K562 (cell line): ENCODE data around the gene EFEMP2. TPM values are rescaled to one million over a fixed set of nuclear protein-coding genes. Genes with fewer than 3 reads are reported as not detected.
A peak's percentile ranks its signal among the peaks of the same experiment; 100 is the strongest.

ENCODE experiments used
- ARID3B ChIP-seq: fragments of 250-450 bp; sonication (Bioruptor Pico); IDR thresholded peaks from 2 replicates; pipeline ENCODE4 v1.4.0; 2020; ENCODE audit warnings: borderline replicate concordance
- CBX2 ChIP-seq: fragments of 200-600 bp; sonication (generic); IDR thresholded peaks from one replicate; pipeline ENCODE4 v1.6.1; 2012; ENCODE audit warnings: mild to moderate bottlenecking, low read length, inconsistent platforms; ENCODE audit not compliant: insufficient read depth, poor library complexity, severe bottlenecking
- E2F8 ChIP-seq: fragments of 450-650 bp; IDR thresholded peaks from 2 replicates; pipeline ENCODE4 v1.7.1; 2018; ENCODE audit warnings: mild to moderate bottlenecking, low read depth; ENCODE audit not compliant: partially characterized antibody
- ESRRB ChIP-seq: fragments of 250-450 bp; sonication (Bioruptor Pico); IDR thresholded peaks from 2 replicates; pipeline ENCODE4 v1.5.0; 2020; ENCODE audit warnings: mild to moderate bottlenecking, moderate library complexity, borderline replicate concordance
- FOXM1 ChIP-seq, 2 experiments: fragments of 450-650 bp in 1 of 2; sonication (generic) in 1 of 2; formaldehyde crosslinking in 1 of 2; IDR thresholded peaks; 2 replicates each; pipeline versions ENCODE4 v1.6.1 to v1.9.0; 2017 to 2022; ENCODE audit warnings: low read depth in 2 of 2, mild to moderate bottlenecking in 2 of 2, missing genetic modification reagents in 1 of 2, moderate library complexity in 1 of 2
- HDGF ChIP-seq: fragments of 450-650 bp; IDR thresholded peaks from 2 replicates; pipeline ENCODE4 v1.6.1; 2016
- KDM1A ChIP-seq, 2 experiments: fragments of 450-650 bp; IDR thresholded peaks; 2 replicates each; pipeline ENCODE4 v1.6.1; 2016; ENCODE audit warnings: mild to moderate bottlenecking in 2 of 2
- PML ChIP-seq: IDR thresholded peaks from 2 replicates; pipeline ENCODE4 v1.6.1; 2012; ENCODE audit warnings: low read length, inconsistent platforms
- PPARD ChIP-seq: fragments of 250-450 bp; sonication (Bioruptor Pico); IDR thresholded peaks from 2 replicates; pipeline ENCODE4 v1.8.0; 2022; ENCODE audit warnings: inconsistent platforms, mild to moderate bottlenecking, moderate library complexity
- PTRF ChIP-seq: fragments of 450-650 bp; IDR thresholded peaks from 2 replicates; pipeline ENCODE4 v1.6.1; 2016; ENCODE audit warnings: mild to moderate bottlenecking, missing genetic modification characterization, missing compliant biosample characterization
- RBM15 ChIP-seq: fragments of 200-400 bp; formaldehyde crosslinking; IDR thresholded peaks from 2 replicates; pipeline ENCODE4 v1.6.1; 2018; ENCODE audit warnings: mild to moderate bottlenecking, low read length, moderate library complexity; ENCODE audit not compliant: insufficient read depth
- RCOR1 ChIP-seq, 2 experiments: IDR thresholded peaks; 2 replicates each; pipeline ENCODE4 v1.6.1; 2012; ENCODE audit warnings: low read depth in 2 of 2, low read length in 2 of 2, borderline replicate concordance in 1 of 2, improper control_type of control experiment in 1 of 2
- TFAP4 ChIP-seq: sonication (generic); formaldehyde crosslinking; IDR thresholded peaks from 2 replicates; pipeline ENCODE4 v1.8.0; 2022; ENCODE audit warnings: missing genetic modification reagents, mild to moderate bottlenecking, moderate library complexity, borderline replicate concordance
- ZBTB33 ChIP-seq: sonication (generic); formaldehyde crosslinking; IDR thresholded peaks from 2 replicates; pipeline ENCODE4 v1.8.1; 2023; ENCODE audit warnings: mild to moderate bottlenecking, missing genetic modification reagents
- ZNF445 ChIP-seq: fragments of 250-450 bp; sonication (Bioruptor Pico); IDR thresholded peaks from 2 replicates; pipeline ENCODE4 v1.4.0; 2020; ENCODE audit warnings: low read depth, mild to moderate bottlenecking, moderate library complexity
- ZNF449 ChIP-seq: fragments of 250-450 bp; sonication (Bioruptor Pico); IDR thresholded peaks from 2 replicates; pipeline ENCODE4 v1.8.0; 2022; ENCODE audit warnings: moderate library complexity, mild to moderate bottlenecking, inconsistent platforms
- ZNF696 ChIP-seq: fragments of 250-450 bp; sonication (Bioruptor Pico); conservative IDR thresholded peaks from 2 replicates; pipeline ENCODE4 v1.4.0; 2020; ENCODE audit warnings: mild to moderate bottlenecking, moderate library complexity
- ZNF766 ChIP-seq: fragments of 200-800 bp; sonication (Bioruptor generic); conservative IDR thresholded peaks from 2 replicates; pipeline ENCODE4 v1.6.1; 2016; ENCODE audit warnings: missing genetic modification characterization, missing compliant biosample characterization
- polyA plus RNA-seq, 8 experiments: library from polyadenylated mRNA; depleted of rRNA in 4 of 8; stranded (reverse) in 5 of 8; unstranded in 3 of 8; fragments of >200 nt; fragmentation: Nextera tagmentation in 2 of 8; fragmentation: Illumina TruSeq in 1 of 8; extraction: Ambion mirVana in 2 of 8; extraction: Trizol in 1 of 8; gene quantifications; 2 replicates each; pipeline versions ENCODE4 v1.2.1 to v1.2.3, GENCODE V29; 2011 to 2014; ENCODE audit warnings: inconsistent platforms in 1 of 8, missing spikeins in 1 of 8
- total RNA-seq, 7 experiments: library from RNA; depleted of rRNA in 6 of 7; stranded (reverse); fragments of >200 nt in 6 of 7; fragmentation: Illumina TruSeq in 2 of 7; extraction: Trizol in 2 of 7; gene quantifications; 2 replicates each; pipeline versions ENCODE4 v1.2.1 to v1.2.3, GENCODE V29; 2011 to 2021; ENCODE audit warnings: low replicate concordance in 1 of 7

Gene EFEMP2
- total and polyA plus RNA-seq, 9 of the 15 experiments (the other 6 are each of a cell fraction or from before 2014, with no cell fraction given), result 0.07 to 2.9 (median 0.69) TPM; not detected in 1

- TF ChIP-seq TFAP4 (CRISPR knock-in tag) (peak; percentile 85; the same call in 1 of the 2 replicates), PPARD (CRISPR knock-in tag) (no peak), FOXM1 (IDR thresholded peaks at IDR 0.05; ENCODE audit: low read depth) (peak; percentile 58; the same call in 1 of the 2 replicates), FOXM1 (CRISPR knock-in tag; IDR thresholded peaks at IDR 0.05; ENCODE audit: low read depth) (no peak), ARID3B (CRISPR knock-in tag) (no peak), ZBTB33 (CRISPR knock-in tag) (peak; percentile 25; the same call in 1 of the 2 replicates), HDGF (no peak), ZNF445 (CRISPR knock-in tag) (no peak), PML (no peak), ZNF696 (CRISPR knock-in tag) (no peak), KDM1A (IDR thresholded peaks at IDR 0.05) (no peak), CBX2 (no peak), PTRF (tag) (no peak), RBM15 (no peak), ZNF766 (CRISPR knock-in tag) (no peak), ZNF449 (CRISPR knock-in tag) (no peak), RCOR1 (IDR thresholded peaks at IDR 0.05; ENCODE audit: borderline replicate concordance in 1 of 2, low read depth in 2 of 2, low read length in 2 of 2) (no peak), ESRRB (CRISPR knock-in tag) (no peak), E2F8 (no peak)
These were observed 39.1 kb downstream of the EFEMP2 start, which contains the start of gene SNX32 (continued) for GRCh38 chr11:65833297-65834030.
